ENCODE measurements around the gene CACNA1I. TPM values are rescaled to one million over a fixed set of nuclear protein-coding genes. Genes with fewer than 3 reads are reported as not detected.

Gene CACNA1I
- total and polyA plus RNA-seq, 2 of the 8 experiments (the other 6 are each of a cell fraction or from before 2014, with no cell fraction given): 0.77 to 1.2 TPM

- CTCF ChIA-PET (ENCODE audit: partially characterized antibody): interaction anchor here (1.0 to 1.7 kb wide), 2 partner anchors 17 to 184 kb away, joined by 3 to 5 read pairs; no protein-coding TSS in a partner anchor
- Histone ChIP-seq H3K56ac (replicated peaks; ENCODE audit: insufficient read length, low read depth, low read length) (no peak overlapping the region), H2BK120ac (replicated peaks; ENCODE audit: low read depth, low read length) (no peak overlapping the region), H3K18ac (ENCODE audit: extremely low read depth, low read length) (no peak overlapping the region), H4K91ac (replicated peaks; ENCODE audit: insufficient read length, low read length) (no peak overlapping the region), H3K27me3 (replicated peaks in 1 of 4; ENCODE audit: control insufficient read depth in 3 of 4, extremely low read depth in 1 of 4, insufficient read depth in 3 of 4, low read length in 3 of 4) (no peaks in the 10 kb centered on the region), H3K23me2 (ENCODE audit: low read depth, low read length) (no peaks in the 10 kb centered on the region), H2BK15ac (ENCODE audit: low read length) (no peak overlapping the region), H2BK20ac (ENCODE audit: low read length) (no peak overlapping the region), H2AK5ac (ENCODE audit: low read depth, low read length) (no peak overlapping the region), H3K4me1 (replicated peaks in 1 of 4; ENCODE audit: control insufficient read depth in 3 of 4, insufficient read depth in 4 of 4, low read length in 3 of 4) (no peaks in the 10 kb centered on the region; a peak in 1 of 7 replicates), H4K8ac (ENCODE audit: extremely low read depth, insufficient read depth, low read length) (no peak overlapping the region), H3K79me2 (ENCODE audit: control insufficient read depth in 1 of 2, insufficient read depth in 2 of 2, low read length in 2 of 2) (no peaks in the 10 kb centered on the region), H3K36me3 (ENCODE audit: control insufficient read depth in 2 of 4, insufficient read depth in 4 of 4, low read length in 3 of 4) (no peaks in the 10 kb centered on the region), H3K9ac (replicated peaks in 1 of 4; ENCODE audit: extremely low read depth in 1 of 4, low read depth in 3 of 4, low read length in 3 of 4) (no peak overlapping the region), H2AFZ (ENCODE audit: low read length) (no peak overlapping the region), H4K5ac (ENCODE audit: insufficient read length, low read depth, low read length) (no peak overlapping the region), H3K27ac (ENCODE audit: low read depth, low read length) (no peak overlapping the region), H3K4me3 (ENCODE audit: extremely low read depth in 1 of 4, insufficient read depth in 2 of 4, low read depth in 3 of 4, low read length in 4 of 4) (no peak overlapping the region), H2BK12ac (ENCODE audit: low read depth, low read length) (no peak overlapping the region), H3K4me2 (ENCODE audit: insufficient read depth in 1 of 2, low read depth in 2 of 2, low read length in 2 of 2) (no peak overlapping the region), H3K9me3 (ENCODE audit: insufficient read depth in 2 of 2, low read depth in 1 of 2, low read length in 1 of 2) (no peaks in the 10 kb centered on the region), H3K14ac (ENCODE audit: insufficient read length) (no peak overlapping the region), H2BK5ac (ENCODE audit: low read depth, low read length) (no peak overlapping the region), H3K23ac (ENCODE audit: insufficient read length) (no peak overlapping the region), H4K20me1 (replicated peaks in 1 of 2; ENCODE audit: control insufficient read depth in 1 of 2, insufficient read depth in 2 of 2, low read length in 2 of 2) (peaks cover 0 to 2% of the 10 kb centered on the region in 2 experiments), H3K79me1 (ENCODE audit: low read depth, low read length) (no peaks in the 10 kb centered on the region), H3K4ac (replicated peaks; ENCODE audit: insufficient read length, low read depth, low read length) (no peak overlapping the region)
- POLR2A ChIA-PET (ENCODE audit: partially characterized antibody): no interaction called here
- DNase-seq (ENCODE audit: low read depth in 1 of 2, low spot score in 2 of 2) (no peak), FAIRE-seq (no peak)
- WGBS, 2 experiments (ENCODE audit: extremely low coverage in 1 of 2, insufficient coverage in 1 of 2, insufficient read length in 1 of 2, insufficient replicate concordance in 2 of 2, low coverage in 1 of 2, low lambda C conversion rate in 2 of 2, missing lambda C conversion rate in 1 of 2): 86% methylated on average over 8 of the region's 8 CpGs; no CpG with 5 or more reads in 1 of the 2 experiments
- no peak for TF ChIP-seq NRF1 (IDR thresholded peaks at IDR 0.05; ENCODE audit: low read depth, low read length)
- no peak for TF ChIP-seq POU5F1 (IDR thresholded peaks at IDR 0.05; ENCODE audit: low read depth, low read length)
- TF ChIP-seq EGR1 (IDR thresholded peaks at IDR 0.05; ENCODE audit: borderline replicate concordance, low read depth, low read length): no peak
- no peak for TF ChIP-seq RNF2 (IDR thresholded peaks at IDR 0.05; ENCODE audit: borderline replicate concordance, low read depth, low read length, missing control alignments, poor library complexity, severe bottlenecking)
- no peak for TF ChIP-seq BRCA1 (IDR thresholded peaks at IDR 0.05; ENCODE audit: low read depth, low read length)
- TF ChIP-seq RBBP5 (IDR thresholded peaks at IDR 0.05; ENCODE audit: borderline replicate concordance, low read depth, low read length): no peak
- no peak for TF ChIP-seq ZNF274 (IDR thresholded peaks at IDR 0.05; ENCODE audit: borderline replicate concordance, extremely low read depth, low read length)
- no peak for TF ChIP-seq POLR2AphosphoS5 (IDR thresholded peaks at IDR 0.05; ENCODE audit: low read depth, low read length)
- no peak for TF ChIP-seq CREB1 (IDR thresholded peaks at IDR 0.05)
- TF ChIP-seq SIRT6 (IDR thresholded peaks at IDR 0.05; ENCODE audit: low read length): no peak
- TF ChIP-seq CTBP2 (IDR thresholded peaks at IDR 0.05; ENCODE audit: borderline replicate concordance, insufficient read depth, insufficient read length, low read length): no peak
- no peak for TF ChIP-seq ATF2 (IDR thresholded peaks at IDR 0.05; ENCODE audit: low read length)
- TF ChIP-seq JUND (IDR thresholded peaks at IDR 0.05; ENCODE audit: low read length): no peak
Measured at GRCh38 chr22:39718921-39719475, 148.4 kb downstream of the CACNA1I start.
